Activated gamma-delta T cell (primary cell): Measurements from ENCODE around the gene ATP5F1A.
"Not testable (repeated sequence)": the region's sequence is repeated elsewhere in the genome, so short reads cannot be mapped to it uniquely, and the experiment has no call there.

ENCODE experiments used
- DNase-seq: peaks from one replicate; lab custom pipeline; 2025; lab: John Stamatoyannopoulos, UW

ATP5F1A gene

DNA sequence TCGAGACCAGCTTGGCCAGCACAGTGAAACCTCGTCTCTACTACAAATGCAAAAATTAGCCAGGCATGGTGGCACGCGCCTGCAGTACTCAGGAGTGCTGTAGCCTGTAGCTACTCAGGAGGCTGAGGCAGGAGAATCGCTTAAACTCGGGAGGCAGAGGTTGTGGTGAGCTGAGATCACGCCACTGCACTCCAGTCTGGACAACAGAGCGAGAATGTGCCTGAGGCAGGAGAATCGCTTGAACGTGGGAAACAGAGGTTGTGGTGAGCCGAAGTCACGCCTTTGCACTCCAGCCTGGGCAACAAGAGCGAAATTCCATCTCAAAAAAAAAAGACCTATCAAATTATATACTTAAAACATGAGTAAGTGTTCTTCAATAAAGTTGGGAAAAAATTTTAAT lies 50.7 kb downstream of the ATP5F1A start:
- DNase-seq = not testable (repeated sequence)

DNA sequence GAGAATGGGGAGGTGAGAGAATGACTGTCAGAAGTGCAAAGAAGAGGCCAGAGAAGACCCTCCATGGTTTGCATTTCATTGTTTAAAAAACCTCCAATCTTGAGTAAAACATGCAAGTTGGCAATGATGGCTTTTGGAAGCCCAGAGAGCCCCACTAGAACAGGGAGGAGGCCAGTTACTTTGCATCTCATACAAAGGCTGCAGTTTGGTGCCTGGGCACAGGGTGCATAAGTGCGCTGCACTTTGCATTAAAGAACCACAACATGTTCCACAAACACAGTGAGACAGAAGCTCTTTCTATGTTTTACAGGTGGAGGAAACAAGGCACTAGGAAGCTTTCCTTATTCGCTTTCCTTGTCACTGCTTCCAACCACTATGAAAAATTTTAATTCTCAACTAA lies 51.4 kb downstream of the ATP5F1A start:
- no peak for DNase-seq

DNA sequence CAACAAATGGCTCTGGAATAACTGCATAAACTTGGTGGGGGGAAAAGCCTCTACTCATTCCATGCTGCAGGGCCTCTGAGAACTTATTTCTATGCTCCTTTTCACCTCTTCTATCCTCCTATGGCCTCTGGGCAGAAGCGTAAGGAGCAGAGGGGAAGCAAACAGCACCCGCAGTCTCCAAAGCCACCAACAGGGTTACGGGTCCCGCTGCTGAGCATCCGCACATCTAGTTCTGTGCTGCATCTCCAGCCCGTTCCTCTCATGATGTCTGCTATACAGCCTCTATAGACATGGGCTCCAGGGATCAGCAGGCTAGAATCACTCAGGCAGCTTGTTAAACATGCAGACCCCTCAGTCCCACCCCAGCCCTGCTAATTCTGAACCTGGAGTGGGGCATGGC lies 52.0 kb downstream of the ATP5F1A start:
- no peak for DNase-seq

DNA sequence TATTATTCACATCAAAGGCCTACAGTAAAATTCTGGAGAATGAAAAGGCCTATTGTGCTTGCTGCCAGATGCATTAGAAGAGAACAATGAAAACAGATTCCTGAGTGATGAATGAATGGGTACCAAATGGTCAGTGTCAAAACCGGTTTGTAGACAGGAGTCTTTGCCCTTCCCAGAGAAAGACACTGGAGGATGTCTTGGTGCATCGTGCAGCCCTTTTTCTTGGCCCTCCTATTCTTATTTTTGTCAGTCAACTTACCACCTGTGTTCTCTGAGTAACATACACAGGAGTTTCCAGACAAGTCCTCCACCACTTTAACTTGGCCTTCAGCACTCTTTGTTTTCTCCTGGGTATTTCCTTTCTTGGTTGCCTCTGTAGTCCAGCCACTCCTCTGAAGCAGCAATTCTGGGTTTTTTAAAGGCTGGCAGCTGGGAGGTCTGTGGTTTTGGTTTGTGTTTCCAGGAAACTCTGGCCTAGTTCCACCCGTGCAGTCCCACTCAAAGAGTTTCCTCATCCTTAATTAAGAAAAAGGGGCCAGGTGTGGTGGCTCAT lies 55.4 kb downstream of the ATP5F1A start:
- DNase-seq = no peak

GRCh38 chr18:46040747-46041104 lies 57.4 kb downstream of the ATP5F1A start:
- DNase-seq = no peak

- DNase-seq = no peak
Measured at GRCh38 chr18:46040033-46040746, 57.9 kb downstream of the ATP5F1A start.

GRCh38 chr18:46037512-46038305 lies 60.4 kb downstream of the ATP5F1A start:
- no peak for DNase-seq

GRCh38 chr18:46035696-46036680 lies 62.1 kb downstream of the ATP5F1A start:
- no peak for DNase-seq

GRCh38 chr18:46034230-46034629 lies 63.9 kb downstream of the ATP5F1A start:
- no peak for DNase-seq

DNA sequence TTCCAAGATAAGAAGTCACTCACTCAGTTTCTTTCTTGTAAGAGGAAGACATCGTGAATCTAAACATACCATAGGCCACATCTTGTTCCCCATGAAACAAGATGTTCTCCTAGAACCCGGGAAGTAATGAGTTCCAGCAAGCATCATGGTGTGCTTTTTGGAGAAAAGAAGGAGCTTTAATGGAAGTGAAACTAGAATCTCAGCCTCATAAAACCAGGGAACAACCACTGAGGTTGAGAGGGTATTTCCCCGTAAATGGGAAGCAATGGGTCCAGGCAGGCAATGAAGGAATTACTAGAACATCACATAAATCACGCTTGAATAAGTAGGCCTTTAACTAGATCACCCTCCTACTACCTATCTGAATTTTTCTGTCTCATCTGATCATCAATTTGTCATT lies 66.4 kb downstream of the ATP5F1A start:
- no peak for DNase-seq
